SK-N-SH (cell line): Measurements from ENCODE around the gene ESRRG. TPM values are rescaled to one million over a fixed set of nuclear protein-coding genes. Genes with fewer than 3 reads are reported as not detected.

ENCODE experiments used
- CTCF ChIA-PET: fragments of 300-600, 350-600 bp; formaldehyde crosslinking; extraction: SDS; loops from one replicate; lab custom pipeline; 2021; lab: Yijun Ruan, JAX
- POLR2A ChIA-PET: fragments of 350-600 bp; sonication (Branson Sonifier 250); formaldehyde crosslinking; extraction: SDS; loops from one replicate; lab custom pipeline; 2020; ENCODE audit warnings: antibody characterized with exemption, inconsistent platforms; lab: Yijun Ruan, JAX
- DNase-seq: peaks from one replicate; pipeline ENCODE4 v3.0.0; 2012
- H2AFZ ChIP-seq: fragments of 200-600 bp; sonication (generic); 2 replicates; pipeline ENCODE4 v1.8.1; 2016; ENCODE audit warnings: antibody characterized with exemption, mild to moderate bottlenecking, low read depth
- H3F3A ChIP-seq: fragments of 200-600 bp; sonication (generic); replicated peaks from 2 replicates; pipeline ENCODE3; 2016; ENCODE audit warnings: antibody characterized with exemption, mild to moderate bottlenecking; ENCODE audit not compliant: insufficient read depth
- H3K27ac ChIP-seq, 2 experiments: fragments of 200-500 bp in 1 of 2; fragments of 200-600 bp in 1 of 2; sonication (Bioruptor generic) in 1 of 2; sonication (generic), shearing (Covaris generic) in 1 of 2; 2 replicates each; pipeline versions ENCODE4 v1.5.1 to v1.6.1; 2014 to 2016; ENCODE audit warnings: low read depth in 2 of 2, inconsistent platforms in 1 of 2, low read length in 1 of 2, mild to moderate bottlenecking in 1 of 2, mixed read lengths in 1 of 2
- H3K27me3 ChIP-seq: fragments of 200-600 bp; sonication (generic), shearing (Covaris generic); 2 replicates; pipeline ENCODE4 v1.6.1; 2016; ENCODE audit warnings: mixed run types; ENCODE audit not compliant: insufficient read depth
- H3K36me3 ChIP-seq, 2 experiments: fragments of 200-500 bp in 1 of 2; fragments of 200-600 bp in 1 of 2; sonication (Bioruptor generic) in 1 of 2; sonication (generic) in 1 of 2; replicated peaks in 1 of 2; 2 replicates each; pipeline versions ENCODE3 to v1.5.1; 2014 to 2016; ENCODE audit warnings: low read length in 1 of 2, mild to moderate bottlenecking in 1 of 2; ENCODE audit not compliant: insufficient read depth in 2 of 2, control insufficient read depth in 1 of 2
- H3K4me1 ChIP-seq, 2 experiments: fragments of 200-500 bp in 1 of 2; fragments of 200-600 bp in 1 of 2; sonication (Bioruptor generic) in 1 of 2; sonication (generic), shearing (Covaris generic) in 1 of 2; 2 replicates each; pipeline versions ENCODE4 v1.5.1 to v1.6.1; 2014 to 2016; ENCODE audit warnings: low read depth in 1 of 2, low read length in 1 of 2, mixed run types in 1 of 2; ENCODE audit not compliant: insufficient read depth in 2 of 2, control insufficient read depth in 1 of 2
- H3K4me2 ChIP-seq: fragments of 200-600 bp; sonication (generic), shearing (Covaris generic); 2 replicates; pipeline ENCODE4 v1.6.1; 2017; ENCODE audit warnings: mixed run types
- H3K4me3 ChIP-seq, 2 experiments: fragments of 200-500 bp in 1 of 2; fragments of 200-600 bp in 1 of 2; sonication (Bioruptor generic) in 1 of 2; sonication (generic), shearing (Covaris generic) in 1 of 2; 2 replicates each; pipeline versions ENCODE4 v1.5.1 to v1.8.1; 2014 to 2016; ENCODE audit warnings: low read depth in 2 of 2, inconsistent platforms in 1 of 2, low read length in 1 of 2, mild to moderate bottlenecking in 1 of 2, mixed read lengths in 1 of 2, moderate library complexity in 1 of 2
- H3K79me2 ChIP-seq: fragments of 200-600 bp; sonication (generic); 2 replicates; pipeline ENCODE4 v1.8.1; 2017; ENCODE audit warnings: mild to moderate bottlenecking; ENCODE audit not compliant: insufficient read depth
- H3K9ac ChIP-seq: fragments of 200-600 bp; sonication (generic); 2 replicates; pipeline ENCODE4 v1.6.1; 2017; ENCODE audit warnings: mixed run types
- H3K9me2 ChIP-seq: fragments of 200-600 bp; sonication (generic); 2 replicates; pipeline ENCODE4 v1.6.1; 2017; ENCODE audit warnings: mixed run types
- H3K9me3 ChIP-seq: fragments of 200-600 bp; sonication (generic); 2 replicates; pipeline ENCODE4 v1.6.1; 2017; ENCODE audit warnings: mixed run types, mild to moderate bottlenecking, moderate library complexity
- H4K20me1 ChIP-seq: fragments of 200-600 bp; sonication (generic); 2 replicates; pipeline ENCODE4 v1.6.1; 2017; ENCODE audit warnings: mild to moderate bottlenecking, mixed run types; ENCODE audit not compliant: insufficient read depth
- FOXJ3 ChIP-seq: sonication (generic); formaldehyde crosslinking; IDR thresholded peaks from 2 replicates; pipeline ENCODE4 v1.5.1; 2020; ENCODE audit warnings: mild to moderate bottlenecking, missing genetic modification reagents
- GATA2 ChIP-seq: sonication (generic); formaldehyde crosslinking; IDR thresholded peaks from 2 replicates; pipeline ENCODE4 v1.5.0; 2020; ENCODE audit warnings: mild to moderate bottlenecking, missing genetic modification reagents
- NFIC ChIP-seq: IDR thresholded peaks from 2 replicates; pipeline ENCODE4 v1.4.0; 2012; ENCODE audit warnings: borderline replicate concordance
- RAD21 ChIP-seq: IDR thresholded peaks from 2 replicates; pipeline ENCODE4 v1.6.1; 2012; ENCODE audit warnings: mild to moderate bottlenecking, low read length
- RXRA ChIP-seq: IDR thresholded peaks from 2 replicates; pipeline ENCODE4 v1.4.0; 2012; ENCODE audit warnings: low read depth, mild to moderate bottlenecking, borderline replicate concordance
- SIN3A ChIP-seq: IDR thresholded peaks from 2 replicates; pipeline ENCODE4 v1.6.1; 2012; ENCODE audit warnings: low read depth, mild to moderate bottlenecking, low read length, moderate library complexity, borderline replicate concordance
- SMC3 ChIP-seq: IDR thresholded peaks from 2 replicates; pipeline ENCODE4 v1.6.1; 2012; ENCODE audit warnings: low read depth, low read length, improper control_type of control experiment
- TCF12 ChIP-seq: IDR thresholded peaks from 2 replicates; pipeline ENCODE4 v1.4.0; 2012
- WGBS: methylation state at CpG from one replicate; pipeline ENCODE4 v1.1.6; 2017; ENCODE audit warnings: low lambda C conversion rate; 5-methylcytosine and 5-hydroxymethylcytosine counted together
- polyA plus RNA-seq, 3 experiments: library from polyadenylated mRNA; depleted of rRNA; stranded (reverse); fragments of >200 nt; gene quantifications; 2 replicates each; pipeline ENCODE4 v1.2.3, GENCODE V29; 2012
- TF ChIP-seq, protein P1 (sequence below): fragments of 150-350 bp; IDR thresholded peaks from 2 replicates; pipeline ENCODE4 v1.6.1; 2017; ENCODE audit warnings: antibody characterized with exemption, low read length, low read depth, borderline replicate concordance
- TF ChIP-seq, protein P2 (sequence below): IDR thresholded peaks from 2 replicates; pipeline ENCODE4 v1.4.0; 2012; ENCODE audit warnings: low read depth, borderline replicate concordance
- TF ChIP-seq, protein P3 (sequence below): fragments of 150-350 bp; IDR thresholded peaks from 2 replicates; pipeline ENCODE4 v1.6.1; 2016; ENCODE audit warnings: mild to moderate bottlenecking, low read depth, low read length
- TF ChIP-seq, protein P4 (sequence below): IDR thresholded peaks from 2 replicates; pipeline ENCODE4 v1.4.0; 2012; ENCODE audit warnings: low read depth, borderline replicate concordance
- TF ChIP-seq, protein P5 (sequence below): fragments of 200-600 bp; sonication (generic); IDR thresholded peaks from 2 replicates; pipeline ENCODE4 v1.6.1; 2017; ENCODE audit warnings: antibody characterized with exemption, mild to moderate bottlenecking, moderate library complexity
- TF ChIP-seq, protein P6 (sequence below): IDR thresholded peaks from 2 replicates; pipeline ENCODE4; 2012

Gene ESRRG
- polyA plus RNA-seq, 1 of the 3 experiments (the other 2 are of a cell fraction): 0.26 TPM

DNA sequence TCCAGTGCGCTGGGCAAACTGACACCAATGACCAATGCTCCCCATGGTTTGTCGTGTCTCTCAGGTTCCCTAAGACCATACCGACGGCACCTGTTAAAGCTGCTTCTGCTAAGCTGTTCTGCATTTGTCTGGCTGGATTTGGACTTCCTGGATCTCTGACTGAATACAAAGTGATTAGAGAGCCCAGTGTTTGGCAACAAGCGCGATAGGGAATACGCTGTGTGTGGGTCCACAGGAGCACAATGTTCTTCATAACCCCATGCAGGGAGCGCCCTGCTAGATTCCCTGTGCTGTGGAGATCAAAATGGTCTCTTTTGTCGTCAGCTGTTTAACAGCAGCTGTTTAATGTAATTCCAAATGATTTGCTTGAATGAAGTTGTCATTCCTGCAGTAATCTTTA is 26.0 kb upstream of the ESRRG start:
- POLR2A ChIA-PET: no interaction called here
- Histone ChIP-seq H3K9me3 (no peaks in the 10 kb centered on the region), H3K4me2 (no peak overlapping the region), H2AFZ (no peak overlapping the region), H3K36me3 (no peaks in the 10 kb centered on the region)
- TF ChIP-seq, protein P1, sequence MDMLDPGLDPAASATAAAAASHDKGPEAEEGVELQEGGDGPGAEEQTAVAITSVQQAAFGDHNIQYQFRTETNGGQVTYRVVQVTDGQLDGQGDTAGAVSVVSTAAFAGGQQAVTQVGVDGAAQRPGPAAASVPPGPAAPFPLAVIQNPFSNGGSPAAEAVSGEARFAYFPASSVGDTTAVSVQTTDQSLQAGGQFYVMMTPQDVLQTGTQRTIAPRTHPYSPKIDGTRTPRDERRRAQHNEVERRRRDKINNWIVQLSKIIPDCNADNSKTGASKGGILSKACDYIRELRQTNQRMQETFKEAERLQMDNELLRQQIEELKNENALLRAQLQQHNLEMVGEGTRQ: no peak
- TF ChIP-seq, protein P2, sequence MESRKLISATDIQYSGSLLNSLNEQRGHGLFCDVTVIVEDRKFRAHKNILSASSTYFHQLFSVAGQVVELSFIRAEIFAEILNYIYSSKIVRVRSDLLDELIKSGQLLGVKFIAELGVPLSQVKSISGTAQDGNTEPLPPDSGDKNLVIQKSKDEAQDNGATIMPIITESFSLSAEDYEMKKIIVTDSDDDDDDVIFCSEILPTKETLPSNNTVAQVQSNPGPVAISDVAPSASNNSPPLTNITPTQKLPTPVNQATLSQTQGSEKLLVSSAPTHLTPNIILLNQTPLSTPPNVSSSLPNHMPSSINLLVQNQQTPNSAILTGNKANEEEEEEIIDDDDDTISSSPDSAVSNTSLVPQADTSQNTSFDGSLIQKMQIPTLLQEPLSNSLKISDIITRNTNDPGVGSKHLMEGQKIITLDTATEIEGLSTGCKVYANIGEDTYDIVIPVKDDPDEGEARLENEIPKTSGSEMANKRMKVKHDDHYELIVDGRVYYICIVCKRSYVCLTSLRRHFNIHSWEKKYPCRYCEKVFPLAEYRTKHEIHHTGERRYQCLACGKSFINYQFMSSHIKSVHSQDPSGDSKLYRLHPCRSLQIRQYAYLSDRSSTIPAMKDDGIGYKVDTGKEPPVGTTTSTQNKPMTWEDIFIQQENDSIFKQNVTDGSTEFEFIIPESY: no peak
- no peak for TF ChIP-seq SIN3A
- no peak for TF ChIP-seq RAD21
- no peak for TF ChIP-seq NFIC
- TF ChIP-seq FOXJ3: no peak
- TF ChIP-seq RXRA: no peak
- TF ChIP-seq, protein P3, sequence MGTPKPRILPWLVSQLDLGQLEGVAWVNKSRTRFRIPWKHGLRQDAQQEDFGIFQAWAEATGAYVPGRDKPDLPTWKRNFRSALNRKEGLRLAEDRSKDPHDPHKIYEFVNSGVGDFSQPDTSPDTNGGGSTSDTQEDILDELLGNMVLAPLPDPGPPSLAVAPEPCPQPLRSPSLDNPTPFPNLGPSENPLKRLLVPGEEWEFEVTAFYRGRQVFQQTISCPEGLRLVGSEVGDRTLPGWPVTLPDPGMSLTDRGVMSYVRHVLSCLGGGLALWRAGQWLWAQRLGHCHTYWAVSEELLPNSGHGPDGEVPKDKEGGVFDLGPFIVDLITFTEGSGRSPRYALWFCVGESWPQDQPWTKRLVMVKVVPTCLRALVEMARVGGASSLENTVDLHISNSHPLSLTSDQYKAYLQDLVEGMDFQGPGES: no peak
- TF ChIP-seq, protein P4, sequence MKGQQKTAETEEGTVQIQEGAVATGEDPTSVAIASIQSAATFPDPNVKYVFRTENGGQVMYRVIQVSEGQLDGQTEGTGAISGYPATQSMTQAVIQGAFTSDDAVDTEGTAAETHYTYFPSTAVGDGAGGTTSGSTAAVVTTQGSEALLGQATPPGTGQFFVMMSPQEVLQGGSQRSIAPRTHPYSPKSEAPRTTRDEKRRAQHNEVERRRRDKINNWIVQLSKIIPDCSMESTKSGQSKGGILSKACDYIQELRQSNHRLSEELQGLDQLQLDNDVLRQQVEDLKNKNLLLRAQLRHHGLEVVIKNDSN: no peak
- TF ChIP-seq GATA2 (CRISPR knock-in tag): no peak
- TF ChIP-seq, all 33 proteins: peak for 0
- Histone ChIP-seq H3F3A (no peaks in the 10 kb centered on the region), H3K9ac (no peak overlapping the region), H3K4me1 (no peaks in the 10 kb centered on the region; a peak in 1 of 4 replicates), H3K79me2 (no peaks in the 10 kb centered on the region), H3K9me2 (no peaks in the 10 kb centered on the region), H3K27ac (no peak overlapping the region), H3K27me3 (no peaks in the 10 kb centered on the region), H4K20me1 (no peaks in the 10 kb centered on the region), H3K4me3 (no peak overlapping the region)
- DNase-seq: no peak
- CTCF ChIA-PET: interaction anchor here (0.6 to 2.1 kb wide), 66 partner anchors 8 to 1425 kb away, joined by 3 to 24 read pairs (median 4); partner anchors contain the start of gene ESRRG
- WGBS: 74% methylated on average over 9 of the region's 9 CpGs

DNA sequence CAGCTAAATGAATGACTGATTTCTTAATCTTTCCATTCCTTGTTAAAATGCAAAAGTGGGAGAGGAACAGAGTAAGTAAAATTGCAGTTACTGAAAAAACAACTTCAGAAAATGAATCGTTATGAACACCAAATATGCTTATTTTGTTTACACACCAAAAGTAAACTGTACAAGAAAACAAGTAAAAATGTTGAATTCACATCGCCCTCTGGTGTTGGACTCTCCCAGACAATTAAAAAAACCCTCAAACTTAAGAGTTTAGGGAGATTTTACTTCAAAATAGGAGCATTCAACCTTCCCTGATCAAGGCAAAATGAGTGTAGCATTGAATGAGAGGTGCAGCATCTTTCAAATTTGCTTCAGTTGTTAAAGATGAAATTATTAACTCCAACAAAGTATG is 19.4 kb upstream of the ESRRG start:
- no peak overlapping the region for H3K4me3 ChIP-seq
- no peaks in the 10 kb centered on the region for H3K9me2 ChIP-seq
- H3K36me3 ChIP-seq: no peaks in the 10 kb centered on the region
- TF ChIP-seq, protein P1: no peak
- TF ChIP-seq SIN3A (no peak), RAD21 (peak; percentile 68), TCF12 (no peak), SMC3 (peak; percentile 53)
- TF ChIP-seq, protein P5, sequence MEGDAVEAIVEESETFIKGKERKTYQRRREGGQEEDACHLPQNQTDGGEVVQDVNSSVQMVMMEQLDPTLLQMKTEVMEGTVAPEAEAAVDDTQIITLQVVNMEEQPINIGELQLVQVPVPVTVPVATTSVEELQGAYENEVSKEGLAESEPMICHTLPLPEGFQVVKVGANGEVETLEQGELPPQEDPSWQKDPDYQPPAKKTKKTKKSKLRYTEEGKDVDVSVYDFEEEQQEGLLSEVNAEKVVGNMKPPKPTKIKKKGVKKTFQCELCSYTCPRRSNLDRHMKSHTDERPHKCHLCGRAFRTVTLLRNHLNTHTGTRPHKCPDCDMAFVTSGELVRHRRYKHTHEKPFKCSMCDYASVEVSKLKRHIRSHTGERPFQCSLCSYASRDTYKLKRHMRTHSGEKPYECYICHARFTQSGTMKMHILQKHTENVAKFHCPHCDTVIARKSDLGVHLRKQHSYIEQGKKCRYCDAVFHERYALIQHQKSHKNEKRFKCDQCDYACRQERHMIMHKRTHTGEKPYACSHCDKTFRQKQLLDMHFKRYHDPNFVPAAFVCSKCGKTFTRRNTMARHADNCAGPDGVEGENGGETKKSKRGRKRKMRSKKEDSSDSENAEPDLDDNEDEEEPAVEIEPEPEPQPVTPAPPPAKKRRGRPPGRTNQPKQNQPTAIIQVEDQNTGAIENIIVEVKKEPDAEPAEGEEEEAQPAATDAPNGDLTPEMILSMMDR: peak; percentile 67
- TF ChIP-seq, protein P6, sequence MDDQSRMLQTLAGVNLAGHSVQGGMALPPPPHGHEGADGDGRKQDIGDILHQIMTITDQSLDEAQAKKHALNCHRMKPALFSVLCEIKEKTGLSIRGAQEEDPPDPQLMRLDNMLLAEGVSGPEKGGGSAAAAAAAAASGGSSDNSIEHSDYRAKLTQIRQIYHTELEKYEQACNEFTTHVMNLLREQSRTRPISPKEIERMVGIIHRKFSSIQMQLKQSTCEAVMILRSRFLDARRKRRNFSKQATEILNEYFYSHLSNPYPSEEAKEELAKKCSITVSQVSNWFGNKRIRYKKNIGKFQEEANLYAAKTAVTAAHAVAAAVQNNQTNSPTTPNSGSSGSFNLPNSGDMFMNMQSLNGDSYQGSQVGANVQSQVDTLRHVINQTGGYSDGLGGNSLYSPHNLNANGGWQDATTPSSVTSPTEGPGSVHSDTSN: no peak
- no peaks in the 10 kb centered on the region for H3K79me2 ChIP-seq
- H3K4me1 ChIP-seq: peaks cover 0 to 2% of the 10 kb centered on the region in 2 experiments; a peak in 1 of 4 replicates
- H3K9ac ChIP-seq: no peak overlapping the region
- H3K9me3 ChIP-seq: no peaks in the 10 kb centered on the region
- DNase-seq: no peak
- H3K4me2 ChIP-seq: no peak overlapping the region
- no peak overlapping the region for H2AFZ ChIP-seq
- no peak overlapping the region for H3K27ac ChIP-seq
- ChIA-PET POLR2A (no interaction called here), CTCF (interaction anchor here (0.7 to 3.3 kb wide), 19 partner anchors 10 to 1061 kb away, joined by 3 to 27 read pairs (median 4); no protein-coding TSS in a partner anchor)
- no peaks in the 10 kb centered on the region for H3K27me3 ChIP-seq
- no peaks in the 10 kb centered on the region for H3F3A ChIP-seq
- WGBS: 20% methylated on average over 2 of the region's 2 CpGs
- H4K20me1 ChIP-seq: no peaks in the 10 kb centered on the region
